GM18868 (cell line): ENCODE data around the gene NLRP6.
"Not testable (repeated sequence)": the region's sequence is repeated elsewhere in the genome, so short reads cannot be mapped to it uniquely, and the experiment has no call there.

Experiments
- ATAC-seq: cut with Tn5 transposase; IDR thresholded peaks from one replicate; pipeline ENCODE4 v1.9.1; 2021; ENCODE audit warnings: mild to moderate bottlenecking, moderate library complexity; ENCODE audit not compliant: unreplicated experiment

NLRP6 gene

DNA sequence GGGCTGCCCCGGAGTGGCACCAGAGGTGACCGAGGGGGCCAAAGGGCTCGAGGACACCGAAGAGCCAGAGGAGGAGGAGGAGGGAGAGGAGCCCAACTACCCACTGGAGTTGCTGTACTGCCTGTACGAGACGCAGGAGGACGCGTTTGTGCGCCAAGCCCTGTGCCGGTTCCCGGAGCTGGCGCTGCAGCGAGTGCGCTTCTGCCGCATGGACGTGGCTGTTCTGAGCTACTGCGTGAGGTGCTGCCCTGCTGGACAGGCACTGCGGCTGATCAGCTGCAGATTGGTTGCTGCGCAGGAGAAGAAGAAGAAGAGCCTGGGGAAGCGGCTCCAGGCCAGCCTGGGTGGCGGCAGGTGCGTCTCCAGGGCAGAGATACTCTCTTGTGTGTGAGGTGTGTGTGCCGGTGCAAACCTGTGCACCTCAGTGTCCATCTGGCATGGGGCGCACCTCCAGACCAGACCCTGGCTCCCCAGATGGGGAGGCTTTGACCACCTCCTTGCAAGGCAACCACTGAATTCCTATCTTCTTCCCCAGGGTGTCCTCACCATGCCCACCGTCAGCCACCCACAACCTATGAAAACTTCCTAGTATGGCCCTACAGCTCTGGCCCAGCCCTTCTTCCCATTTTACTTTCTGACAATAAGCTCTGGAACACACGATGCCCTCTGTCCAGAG lies 3.4 kb downstream of the NLRP6 start:
- no peak for ATAC-seq

DNA sequence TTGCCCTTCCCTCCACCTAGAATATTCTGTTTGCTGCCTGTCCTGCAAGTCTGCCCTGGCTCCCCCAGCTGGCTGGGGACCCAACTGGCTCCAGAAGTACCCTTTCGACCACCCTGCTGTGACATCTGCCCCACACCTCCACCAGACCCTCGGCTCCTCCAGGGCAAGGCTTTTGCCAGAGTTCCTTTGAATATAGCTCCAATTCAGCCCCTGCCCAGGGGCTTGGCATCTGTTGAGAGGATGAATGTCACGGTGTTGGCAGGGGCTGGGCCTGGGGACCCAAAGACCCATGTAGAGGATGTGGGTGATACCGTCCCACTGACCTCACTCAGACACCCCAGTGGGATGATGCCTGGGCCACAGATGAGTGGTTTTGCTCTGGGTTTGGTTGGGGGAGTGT lies 4.0 kb downstream of the NLRP6 start:
- ATAC-seq, result no peak

DNA sequence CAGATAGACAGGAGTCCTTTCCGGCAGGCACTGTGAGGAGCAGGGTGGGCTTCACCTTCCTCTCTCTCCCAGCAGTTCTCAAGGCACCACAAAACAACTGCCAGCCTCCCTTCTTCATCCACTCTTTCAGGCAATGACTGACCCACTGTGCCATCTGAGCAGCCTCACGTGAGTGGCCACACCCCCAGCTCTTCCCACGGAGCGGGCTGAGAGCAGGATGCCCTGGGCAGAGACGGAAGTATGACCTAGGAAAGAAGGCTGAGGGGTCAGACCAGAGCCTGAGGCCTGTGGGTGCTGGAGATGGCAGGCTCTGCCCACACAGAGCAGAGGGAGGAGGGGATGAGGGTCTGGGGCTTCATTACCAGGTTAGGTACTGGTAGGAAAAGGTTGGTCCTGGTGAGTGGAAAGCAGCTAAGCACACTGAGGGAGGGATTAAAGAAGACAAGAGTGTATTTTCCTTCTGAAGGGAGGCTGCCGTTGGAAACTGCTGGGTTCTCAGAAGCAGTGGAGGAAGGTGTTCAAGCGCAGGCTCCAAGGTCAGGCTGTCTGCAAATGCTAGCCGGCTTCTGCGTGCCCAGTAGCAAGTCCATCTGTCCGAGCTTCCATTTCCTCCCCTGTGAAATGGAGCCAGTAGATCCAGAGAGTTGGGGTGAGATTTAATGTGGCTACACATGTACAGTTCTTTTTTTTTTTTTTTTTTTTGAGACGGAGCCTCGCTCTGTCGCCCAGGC lies 4.6 kb downstream of the NLRP6 start:
- no peak for ATAC-seq

DNA sequence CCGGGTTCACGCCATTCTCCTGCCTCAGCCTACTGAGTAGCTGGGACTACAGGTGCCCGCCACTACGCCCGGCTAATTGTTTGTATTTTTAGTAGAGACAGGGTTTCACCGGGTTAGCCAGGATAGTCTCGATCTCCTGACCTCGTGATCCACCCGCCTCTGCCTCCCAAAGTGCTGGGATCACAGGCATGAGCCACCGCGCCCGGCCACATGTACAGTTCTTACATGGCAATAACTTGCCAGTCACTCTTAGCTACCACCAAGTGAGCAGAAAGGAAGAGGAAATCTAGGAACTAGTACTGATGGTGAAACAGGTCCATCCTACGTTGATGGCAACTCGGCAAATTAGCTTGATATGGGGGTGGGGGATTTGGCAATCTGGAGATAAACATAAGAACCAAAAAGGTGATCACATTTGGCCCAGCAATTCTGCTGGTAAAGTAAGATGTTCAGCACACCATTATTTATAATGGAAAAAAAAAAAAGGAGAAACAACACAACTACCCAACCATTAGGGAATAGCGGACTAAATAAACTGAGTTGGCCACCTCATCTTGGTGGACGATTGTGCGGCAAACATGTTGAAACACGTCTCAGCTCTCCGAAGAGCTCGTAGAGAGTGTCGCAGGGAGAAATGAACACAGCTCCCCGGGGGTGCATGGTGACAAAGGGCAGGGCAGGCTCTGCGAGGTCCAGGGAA lies 5.3 kb downstream of the NLRP6 start:
- no peak for ATAC-seq

DNA sequence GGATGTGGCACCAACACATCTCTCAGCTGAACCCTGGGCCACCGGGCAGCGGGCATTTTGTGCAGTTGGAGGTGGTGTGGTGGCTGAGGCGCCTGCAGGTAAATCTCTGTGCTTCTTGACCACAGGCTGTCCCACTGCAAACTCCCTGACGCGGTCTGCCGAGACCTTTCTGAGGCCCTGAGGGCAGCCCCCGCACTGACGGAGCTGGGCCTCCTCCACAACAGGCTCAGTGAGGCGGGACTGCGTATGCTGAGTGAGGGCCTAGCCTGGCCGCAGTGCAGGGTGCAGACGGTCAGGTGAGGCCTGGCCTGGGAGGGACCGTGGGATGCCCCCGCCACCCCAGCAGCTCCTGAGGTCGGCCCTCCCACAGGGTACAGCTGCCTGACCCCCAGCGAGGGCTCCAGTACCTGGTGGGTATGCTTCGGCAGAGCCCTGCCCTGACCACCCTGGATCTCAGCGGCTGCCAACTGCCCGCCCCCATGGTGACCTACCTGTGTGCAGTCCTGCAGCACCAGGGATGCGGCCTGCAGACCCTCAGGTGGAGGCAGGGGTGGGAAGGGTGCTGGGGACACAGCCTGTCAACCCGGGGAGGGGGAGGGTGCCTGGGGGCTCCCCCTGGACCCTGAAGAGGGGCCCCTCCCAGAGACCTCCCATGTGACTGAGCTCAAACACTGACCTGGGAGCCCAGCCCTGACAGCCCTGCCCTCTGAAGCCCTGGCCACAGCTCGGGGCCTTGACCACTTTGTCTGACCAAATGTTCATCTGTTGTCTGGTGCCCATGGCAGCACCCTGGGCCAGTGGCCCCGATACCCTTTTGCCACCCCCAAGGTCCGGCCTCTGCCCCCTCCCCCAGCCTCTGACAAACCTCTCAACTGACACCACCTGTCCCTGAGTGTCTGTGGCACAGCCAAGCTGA lies 6.2 kb downstream of the NLRP6 start:
- no peak for ATAC-seq

DNA sequence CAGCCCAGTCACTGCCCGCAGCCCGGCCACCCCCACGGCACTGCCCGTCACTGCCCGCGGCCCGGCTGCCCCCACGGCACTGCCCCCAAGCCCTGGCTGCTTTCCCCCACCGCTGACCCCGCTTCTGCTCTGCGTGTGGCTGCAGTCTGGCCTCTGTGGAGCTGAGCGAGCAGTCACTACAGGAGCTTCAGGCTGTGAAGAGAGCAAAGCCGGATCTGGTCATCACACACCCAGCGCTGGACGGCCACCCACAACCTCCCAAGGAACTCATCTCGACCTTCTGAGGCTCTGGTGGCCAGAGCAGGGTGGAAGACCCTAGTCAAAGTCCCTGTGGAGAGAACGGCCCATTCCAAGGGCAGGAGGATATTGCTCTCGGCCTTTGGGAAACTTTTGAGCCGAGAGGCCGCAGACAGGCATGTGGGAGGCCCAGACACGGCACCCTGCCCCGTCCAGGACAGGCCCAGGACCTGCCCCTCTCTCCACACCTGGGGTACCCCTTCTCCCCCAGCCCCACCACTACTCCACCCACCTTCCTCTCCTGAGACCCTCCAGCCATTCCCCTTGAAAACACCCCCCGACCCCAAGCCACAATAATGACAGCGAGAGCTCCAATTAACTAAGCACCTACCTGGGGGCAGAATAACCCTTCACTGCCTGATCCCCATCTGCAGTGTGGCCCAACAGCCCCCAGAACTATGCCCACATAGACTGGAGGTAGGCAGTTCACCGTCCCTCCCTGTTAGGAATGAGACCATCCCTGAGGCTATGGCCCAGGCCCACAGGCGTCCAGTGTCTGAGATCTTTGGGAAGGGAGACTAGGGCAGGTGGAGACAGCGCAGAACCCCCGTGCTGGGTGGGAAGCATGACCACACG lies 7.0 kb downstream of the NLRP6 start:
- ATAC-seq, result no peak

DNA sequence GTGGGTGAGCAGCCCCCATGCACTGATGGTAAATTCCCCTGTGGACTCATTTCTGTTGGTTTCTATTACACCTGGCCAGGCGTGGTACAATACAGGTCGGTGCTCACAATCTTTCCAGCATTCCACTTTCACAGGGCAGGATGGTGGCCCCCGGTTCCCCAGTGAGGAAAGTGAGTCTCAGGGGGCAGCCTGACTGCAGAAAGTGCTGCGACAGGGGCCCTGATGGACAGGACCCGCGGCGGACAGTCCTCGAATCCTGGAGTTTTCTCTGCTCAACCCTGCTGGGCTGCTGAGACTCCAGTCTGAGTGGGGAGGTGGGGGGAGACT lies 7.7 kb downstream of the NLRP6 start:
- no peak for ATAC-seq

DNA sequence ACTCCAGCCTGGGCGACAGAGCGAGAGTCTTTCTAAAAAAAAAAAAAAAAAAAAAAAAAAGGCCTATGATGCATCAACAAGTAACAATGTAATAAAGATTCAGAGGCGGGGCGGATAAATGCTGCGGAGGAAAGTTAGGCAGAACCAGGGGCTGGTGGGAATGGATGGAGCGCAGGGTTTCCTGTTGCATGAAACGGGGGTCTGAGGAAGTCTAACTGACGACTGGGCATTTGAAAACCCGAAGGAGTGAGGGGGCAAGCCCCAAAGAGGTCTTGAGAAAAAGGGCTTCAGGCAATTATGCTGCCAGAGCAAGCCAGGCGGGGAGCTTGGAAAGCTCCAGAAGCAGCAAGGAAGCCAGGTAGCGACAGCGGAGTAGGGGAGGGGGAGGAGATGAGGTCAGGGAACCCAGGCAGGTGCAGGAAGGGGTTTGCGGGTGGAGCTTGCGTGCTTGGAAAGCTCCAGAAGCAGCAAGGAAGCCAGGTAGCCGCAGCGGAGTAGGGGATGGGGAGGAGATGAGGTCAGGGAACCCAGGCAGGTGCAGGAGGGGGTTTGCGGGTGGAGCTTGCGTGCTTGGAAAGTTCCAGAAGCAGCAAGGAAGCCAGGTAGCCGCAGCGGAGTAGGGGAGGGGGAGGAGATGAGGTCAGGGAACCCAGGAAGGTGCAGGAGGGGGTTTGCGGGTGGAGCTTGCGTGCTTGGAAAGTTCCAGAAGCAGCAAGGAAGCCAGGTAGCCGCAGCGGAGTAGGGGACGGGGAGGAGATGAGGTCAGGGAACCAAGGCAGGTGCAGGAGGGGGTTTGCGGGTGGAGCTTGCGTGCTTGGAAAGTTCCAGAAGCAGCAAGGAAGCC lies 9.0 kb downstream of the NLRP6 start:
- not testable (repeated sequence) for ATAC-seq

DNA sequence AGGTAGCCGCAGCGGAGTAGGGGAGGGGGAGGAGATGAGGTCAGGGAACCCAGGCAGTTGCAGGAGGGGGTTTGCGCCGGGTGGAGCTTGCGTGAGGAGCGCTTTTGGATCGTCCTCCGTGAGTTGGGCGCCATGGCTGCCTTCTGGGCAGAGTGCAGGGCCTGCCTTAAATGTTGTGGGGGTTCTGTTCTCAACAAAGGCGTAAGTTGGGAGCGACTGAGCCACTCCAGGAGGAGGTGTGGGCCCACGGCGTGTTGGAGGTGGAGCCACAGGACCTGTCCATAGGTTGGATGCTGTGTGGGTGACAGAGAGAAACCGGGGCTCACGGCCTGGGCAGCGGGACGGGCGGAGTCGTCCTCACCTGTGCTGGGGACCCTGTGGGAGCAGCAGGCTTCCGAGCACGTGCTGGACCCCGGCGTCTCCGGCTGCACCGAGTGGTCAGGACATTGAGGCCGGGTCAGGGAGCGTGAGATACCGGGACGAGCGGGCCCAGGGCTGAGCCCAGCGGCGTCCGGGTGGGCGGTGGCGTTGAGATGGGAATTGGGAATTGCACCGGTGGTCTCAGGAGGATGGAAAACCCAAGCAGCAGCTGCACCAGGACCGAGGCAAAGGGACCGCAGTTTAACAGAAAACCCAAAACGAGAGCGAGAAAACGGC lies 9.7 kb downstream of the NLRP6 start:
- no peak for ATAC-seq

DNA sequence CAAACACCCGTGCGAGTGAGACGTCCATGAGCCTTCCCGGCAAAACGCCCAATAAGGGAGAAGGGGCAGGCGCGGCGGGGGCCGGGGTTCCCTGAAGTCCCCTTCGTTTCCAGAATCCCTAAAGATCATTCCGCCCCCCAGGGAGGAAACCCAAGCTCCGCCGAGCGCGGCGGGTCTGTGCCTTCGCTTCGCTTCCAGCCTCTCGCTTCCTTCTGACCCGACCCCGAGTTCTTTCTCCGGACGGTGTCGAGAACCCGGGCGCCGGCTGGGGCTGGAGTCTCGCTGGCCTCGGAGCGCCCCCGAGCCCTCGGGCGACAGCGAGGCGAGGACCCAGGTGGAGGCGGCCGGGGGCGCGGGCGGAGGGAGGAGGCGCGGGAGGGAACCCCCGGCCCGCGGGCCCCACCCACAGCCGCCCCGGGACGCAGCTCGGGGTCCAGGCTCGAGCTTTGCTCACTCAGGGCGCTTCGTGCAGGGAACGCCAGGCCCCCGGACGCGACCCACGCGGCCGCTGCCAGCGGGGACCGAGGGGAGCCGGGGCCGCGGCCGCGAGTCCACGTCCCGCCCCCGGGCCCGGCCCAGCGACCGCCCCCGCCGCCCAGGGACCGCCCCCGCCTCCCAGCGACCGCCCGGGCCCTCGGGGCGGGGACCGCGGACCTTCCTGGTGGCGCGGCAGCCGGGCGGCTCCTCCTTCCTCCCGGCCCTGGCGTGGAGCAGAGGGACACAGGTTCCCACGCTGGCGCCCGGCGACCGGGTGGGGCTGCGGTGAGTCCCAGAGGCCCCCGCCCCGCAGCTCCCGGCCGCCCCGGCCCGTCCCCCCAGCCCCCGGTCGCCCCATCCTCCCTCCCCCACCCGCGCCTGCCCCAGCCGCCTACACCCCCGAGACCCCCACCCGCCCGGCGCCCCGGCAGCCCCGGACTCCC lies 10.5 kb downstream of the NLRP6 start, which contains the start of gene PGGHG:
Gene PGGHG (plus strand): TSS at position 649 of the 920 bp plus-strand sequence. CDS start 691 bp downstream, outside the sequence.
- ATAC-seq, result peak; percentile 67

DNA sequence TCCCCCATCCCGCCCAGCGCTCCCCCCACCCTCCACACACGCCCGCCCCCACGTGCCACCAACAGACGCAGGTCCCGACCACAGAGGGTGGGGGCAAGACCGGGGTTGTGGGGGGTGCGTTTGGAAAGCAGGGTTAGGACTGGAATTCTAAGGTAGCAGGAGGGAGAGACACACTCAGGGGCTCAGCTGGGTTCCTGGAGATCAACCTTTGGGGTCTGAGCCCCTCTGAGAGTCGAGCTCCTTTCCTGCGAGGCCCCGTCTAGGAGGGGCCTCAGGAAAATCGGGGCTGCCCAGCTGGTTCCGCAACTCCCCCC lies 11.1 kb downstream of the NLRP6 start:
- no peak for ATAC-seq

DNA sequence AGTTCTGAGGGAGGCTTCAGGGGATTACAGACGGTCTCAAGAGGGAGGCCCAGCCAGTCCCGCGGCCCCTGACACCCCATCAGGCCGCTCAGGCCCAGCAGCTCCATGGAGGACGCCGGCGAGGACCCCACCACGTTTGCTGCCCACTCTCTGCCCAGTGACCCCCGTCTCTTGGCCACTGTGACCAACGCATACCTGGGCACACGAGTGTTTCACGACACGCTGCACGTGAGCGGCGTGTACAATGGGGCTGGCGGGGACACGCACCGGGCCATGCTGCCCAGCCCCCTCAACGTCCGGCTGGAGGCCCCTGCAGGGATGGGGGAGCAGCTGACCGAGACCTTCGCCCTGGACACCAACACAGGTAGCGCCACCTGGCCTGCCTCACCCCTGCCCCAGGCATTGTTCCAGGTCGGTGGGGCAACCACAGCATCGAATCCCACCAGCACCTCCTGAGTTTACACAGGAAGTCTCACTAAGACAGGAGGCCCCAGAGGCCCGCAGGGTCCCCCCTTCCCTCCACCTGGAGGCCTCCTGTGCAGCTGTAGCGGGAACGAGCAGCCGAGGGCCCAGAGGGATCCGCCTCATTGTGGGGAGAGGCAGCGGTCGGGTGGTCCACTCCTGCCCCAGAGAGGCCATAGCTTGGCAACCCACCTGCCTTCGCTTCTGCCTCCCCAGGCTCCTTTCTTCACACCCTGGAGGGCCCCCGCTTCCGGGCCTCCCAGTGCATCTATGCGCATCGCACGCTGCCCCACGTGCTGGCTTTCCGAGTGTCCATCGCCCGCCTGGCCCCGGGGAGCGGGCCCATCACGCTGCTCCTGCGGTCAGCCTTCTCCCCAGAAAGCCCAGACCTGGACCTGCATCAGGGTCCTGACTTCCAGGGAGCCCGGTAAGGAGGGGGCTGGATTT lies 11.8 kb downstream of the NLRP6 start:
- ATAC-seq, result no peak

DNA sequence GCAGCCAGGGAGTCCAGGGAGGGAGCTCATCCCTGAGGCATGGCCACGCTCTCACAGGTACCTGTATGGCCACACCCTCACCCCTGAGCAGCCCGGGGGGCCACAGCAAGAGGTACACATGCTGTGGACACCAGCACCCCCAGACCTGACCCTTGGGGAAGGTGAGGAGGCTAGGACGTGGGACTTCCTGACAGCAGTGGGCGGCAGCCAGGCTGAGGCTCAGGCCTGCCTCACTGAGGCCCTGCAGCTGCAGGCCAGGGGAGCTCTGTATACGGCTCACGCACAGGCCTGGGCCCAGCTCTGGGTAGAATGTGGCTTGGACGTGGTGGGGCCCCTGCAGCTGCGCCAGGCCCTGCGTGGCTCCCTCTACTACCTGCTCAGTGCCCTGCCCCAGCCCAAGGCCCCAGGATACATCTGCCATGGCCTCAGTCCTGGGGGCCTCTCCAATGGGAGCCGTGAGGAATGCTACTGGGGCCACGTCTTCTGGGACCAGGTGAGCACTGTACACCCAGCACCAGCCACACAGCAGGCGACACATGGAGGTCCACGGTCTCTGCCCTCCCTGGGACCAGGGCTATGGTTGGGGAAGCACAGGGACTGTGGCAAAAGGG lies 12.5 kb downstream of the NLRP6 start:
- ATAC-seq, result no peak

DNA sequence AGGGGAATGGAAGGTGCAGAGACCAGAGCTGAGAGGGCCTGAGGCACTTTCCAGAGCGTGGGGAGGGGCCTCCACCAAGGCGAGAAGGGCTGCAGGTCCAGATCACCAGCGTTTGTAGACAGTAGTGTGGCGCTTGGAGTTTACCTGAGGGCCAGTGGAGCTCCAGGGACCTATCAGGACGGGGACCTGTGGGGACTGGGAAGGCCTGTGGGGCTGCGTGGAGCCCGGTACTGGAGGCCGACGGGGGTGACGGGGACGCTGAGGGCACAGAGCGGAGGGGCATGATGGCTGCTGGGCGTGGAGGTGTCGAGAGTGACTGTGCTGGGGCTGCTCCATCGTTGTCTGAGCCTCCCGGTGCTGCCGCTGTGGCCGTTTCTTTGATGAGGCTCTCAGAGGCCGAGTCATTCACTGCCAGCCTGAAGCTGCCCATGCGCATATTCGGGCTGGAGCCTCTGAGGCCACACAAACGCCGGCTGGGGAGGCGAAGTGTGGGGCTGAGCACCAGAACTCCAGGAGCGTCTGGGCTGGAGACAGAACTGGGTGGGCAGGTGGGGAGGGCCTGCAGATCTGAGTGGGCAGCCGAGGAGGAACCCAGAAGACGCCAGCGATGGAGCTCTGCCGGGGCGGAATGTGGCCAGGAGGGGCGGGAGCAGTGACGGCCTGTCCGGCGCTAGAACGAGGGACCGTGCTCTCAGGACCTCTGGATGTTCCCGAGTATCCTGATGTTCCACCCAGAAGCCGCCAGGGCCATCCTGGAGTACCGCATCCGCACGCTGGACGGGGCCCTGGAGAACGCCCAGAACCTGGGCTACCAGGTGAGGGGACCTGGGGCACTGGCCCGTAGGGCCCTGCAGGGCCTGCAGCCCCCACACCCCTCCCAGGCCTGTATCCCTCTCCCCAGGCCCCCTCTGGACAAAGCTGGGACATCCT lies 13.3 kb downstream of the NLRP6 start:
- ATAC-seq, result no peak
